Fibroblast of the conjunctiva (primary cell): Measurements from ENCODE around the gene RILP.

Experiments
- DNase-seq: peaks from one replicate; pipeline ENCODE4 v3.0.0-alpha.2; 2010; ENCODE audit warnings: low read depth

Gene RILP

GRCh38 chr17:1597861-1598342 is 51.8 kb downstream of the RILP start:
- DNase-seq, result no peak
